ENCODE measurements around the gene NDOR1.
"Not testable (repeated sequence)": the region's sequence is repeated elsewhere in the genome, so short reads cannot be mapped to it uniquely, and the experiment has no call there.

Gene NDOR1

GRCh38 chr9:137233143-137233980 is 27.9 kb downstream of the NDOR1 start:
- no peak for DNase-seq

GRCh38 chr9:137234055-137234697 is 28.7 kb downstream of the NDOR1 start:
- no peak for DNase-seq

GRCh38 chr9:137234758-137235423 is 29.4 kb downstream of the NDOR1 start:
- no peak for DNase-seq

GRCh38 chr9:137235424-137236237 is 30.1 kb downstream of the NDOR1 start:
- DNase-seq, result no peak

- peak; percentile 92 for DNase-seq
Observed at GRCh38 chr9:137236238-137236935, 30.9 kb downstream of the NDOR1 start.

GRCh38 chr9:137236936-137237421 is 31.5 kb downstream of the NDOR1 start:
- DNase-seq, result no peak

GRCh38 chr9:137237759-137238726 is 32.5 kb downstream of the NDOR1 start:
- DNase-seq, result no peak

- DNase-seq, result not testable (repeated sequence)
Observed at GRCh38 chr9:137239541-137240200, 34.2 kb downstream of the NDOR1 start.

- DNase-seq, result peak; percentile 87
Observed at GRCh38 chr9:137240318-137240840, 34.9 kb downstream of the NDOR1 start.

GRCh38 chr9:137240841-137241489 is 35.5 kb downstream of the NDOR1 start, which contains the start of gene TUBB4B:
Gene TUBB4B (plus strand): TSS chr9:137241287. CDS start chr9:137241361, 74 bp downstream.
- DNase-seq, result peak; percentile 99

- DNase-seq, result peak; percentile 59
Observed at GRCh38 chr9:137241490-137242268, 36.2 kb downstream of the NDOR1 start.

- DNase-seq, result no peak
Observed at GRCh38 chr9:137242269-137243203, 37.0 kb downstream of the NDOR1 start.

GRCh38 chr9:137243266-137243625 is 37.7 kb downstream of the NDOR1 start:
- DNase-seq, result not testable (repeated sequence)

GRCh38 chr9:137243626-137244485 is 38.4 kb downstream of the NDOR1 start:
- DNase-seq, result no peak

GRCh38 chr9:137244486-137245449 is 39.3 kb downstream of the NDOR1 start:
- DNase-seq, result no peak

Data from OCI-M1 (cell line).